Glomerular visceral epithelial cell (primary cell): ENCODE data around the gene SNRPE.
A peak's percentile ranks its signal among the peaks of the same experiment; 100 is the strongest.
"Not testable (repeated sequence)": the region's sequence is repeated elsewhere in the genome, so short reads cannot be mapped to it uniquely, and the experiment has no call there.

Source experiments
- DNase-seq: peaks from one replicate; pipeline ENCODE4 v3.0.0-alpha.2; 2016; ENCODE audit errors: extremely low spot score

Gene SNRPE

DNA sequence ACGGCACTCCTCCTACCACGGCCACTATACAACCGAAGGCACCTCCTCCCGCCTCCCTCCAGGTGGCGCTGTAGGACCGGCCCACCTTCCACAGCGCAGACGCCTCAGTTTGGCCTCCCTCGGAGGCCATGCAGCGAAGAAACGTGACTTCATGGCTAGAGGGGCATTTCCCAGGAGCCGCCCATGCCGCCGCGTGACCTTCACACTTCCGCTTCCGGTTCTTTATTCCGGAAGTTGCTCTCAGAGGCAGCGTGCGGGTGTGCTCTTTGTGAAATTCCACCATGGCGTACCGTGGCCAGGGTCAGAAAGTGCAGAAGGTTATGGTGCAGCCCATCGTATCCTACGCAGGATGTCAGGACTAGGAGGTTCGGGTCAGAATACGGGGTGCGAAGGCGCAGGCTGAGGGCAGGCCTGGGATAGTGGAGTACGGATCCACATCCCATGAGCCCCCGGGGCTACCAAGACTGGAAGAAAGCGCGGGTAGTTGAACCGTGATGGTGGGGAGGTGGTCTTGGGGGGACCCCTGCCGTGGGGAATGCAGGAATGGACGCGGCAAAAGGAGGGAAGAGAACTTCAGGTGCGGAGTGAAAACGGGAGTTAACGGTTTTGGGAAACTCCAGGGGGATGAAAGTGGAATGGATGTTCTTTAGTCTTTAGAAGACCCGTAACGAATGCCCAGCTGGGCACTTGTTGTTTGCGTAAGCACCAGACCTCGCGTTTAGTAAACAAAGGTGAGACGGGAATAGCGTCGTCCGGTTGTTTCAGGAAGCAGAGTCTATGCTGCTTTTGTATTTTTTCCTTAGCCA lies at the start of gene SNRPE:
Gene SNRPE, plus strand, starts transcription at position 221 of the 806 bp plus-strand sequence. Its CDS starts 61 bp downstream, at position 282.
- peak; percentile 99 for DNase-seq

DNA sequence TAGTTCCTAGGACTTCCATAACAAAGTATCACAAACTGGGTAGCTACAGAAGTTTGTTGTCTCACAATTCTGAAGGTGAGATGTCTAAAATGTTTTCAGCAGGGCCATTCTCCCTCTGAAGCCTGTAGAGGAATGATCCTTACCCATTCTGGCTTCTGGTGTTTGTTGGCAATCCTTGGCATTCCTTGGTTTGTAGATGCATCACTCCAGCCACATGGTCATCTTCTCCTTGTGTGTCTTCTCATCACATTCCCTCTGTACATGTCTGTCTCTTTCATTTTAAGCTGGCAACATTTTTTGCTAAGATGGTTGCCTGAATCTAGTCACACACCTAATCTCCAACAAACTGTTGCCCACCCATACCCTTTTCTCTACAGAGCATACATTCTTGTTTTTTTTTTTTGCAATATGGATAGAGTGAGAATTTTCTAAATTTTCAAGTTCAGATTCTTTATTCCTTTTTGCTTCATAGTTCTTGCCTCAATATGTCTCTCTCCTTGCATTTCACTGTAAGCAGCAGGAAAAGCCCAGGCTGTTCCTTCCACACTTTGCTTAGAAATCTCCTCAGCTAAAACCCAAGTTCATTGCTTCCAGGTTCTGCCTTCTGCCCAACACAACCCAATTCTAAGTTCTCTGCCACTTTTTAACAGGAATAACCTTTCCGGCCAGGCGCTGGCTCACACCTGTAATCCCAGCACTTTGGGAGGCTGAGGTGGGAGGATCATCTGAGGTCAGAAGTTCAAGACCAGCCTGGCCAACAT lies 47.6 kb upstream of the SNRPE start:
- no peak for DNase-seq

DNA sequence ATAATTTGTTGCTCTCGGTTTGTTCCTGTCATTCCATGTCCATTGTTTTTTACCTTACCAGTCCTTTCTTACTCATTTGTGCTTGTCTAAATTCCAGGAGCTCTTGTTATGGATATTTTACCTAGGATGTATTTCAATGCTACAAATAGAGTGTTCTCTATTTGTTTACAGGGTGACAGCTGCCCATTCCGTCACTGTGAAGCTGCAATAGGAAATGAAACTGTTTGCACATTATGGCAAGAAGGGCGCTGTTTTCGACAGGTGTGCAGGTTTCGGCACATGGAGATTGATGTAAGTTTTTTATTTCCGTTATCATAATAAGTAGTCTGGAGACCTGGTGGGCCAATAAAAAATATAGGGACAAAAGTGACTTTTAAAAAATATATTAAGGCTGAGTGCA lies 43.0 kb upstream of the SNRPE start:
- DNase-seq, result no peak

DNA sequence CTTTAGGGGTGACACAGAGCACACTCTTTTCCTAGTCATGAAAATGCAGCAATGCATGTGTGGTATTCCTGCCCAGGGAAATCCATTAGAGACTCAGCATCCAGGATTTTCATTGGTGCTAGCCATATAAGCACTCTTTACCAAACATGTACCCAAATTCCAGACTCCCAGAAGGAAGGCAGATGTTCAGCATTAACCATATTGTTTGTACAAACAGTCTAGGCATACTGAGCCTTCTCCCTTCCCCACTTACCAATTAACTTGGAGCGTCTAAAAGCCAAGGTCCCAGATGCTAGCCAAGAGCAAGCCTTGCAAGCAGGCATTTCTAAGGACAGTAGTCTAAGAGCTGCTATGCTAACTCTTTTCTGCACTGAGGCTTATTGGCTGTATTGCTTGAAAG lies 38.1 kb upstream of the SNRPE start:
- DNase-seq, result no peak

DNA sequence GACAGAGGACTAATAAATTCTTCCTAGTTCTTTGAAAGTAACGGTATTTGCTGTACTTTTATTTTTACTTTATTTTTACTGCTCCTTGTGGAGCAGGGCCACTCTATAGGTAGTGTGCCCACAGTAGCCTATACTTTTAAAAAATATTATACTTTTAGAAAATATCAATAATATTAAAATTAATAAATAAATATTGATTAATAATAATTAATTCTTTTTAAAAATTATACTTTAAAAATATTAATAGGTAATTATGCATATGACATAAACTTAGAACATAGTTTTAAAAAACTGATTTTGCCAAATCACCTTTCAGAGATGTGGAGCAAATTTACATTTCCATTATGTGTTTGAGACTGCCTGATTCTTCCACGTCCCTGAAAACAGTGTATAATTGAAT lies 35.2 kb upstream of the SNRPE start:
- no peak for DNase-seq

DNA sequence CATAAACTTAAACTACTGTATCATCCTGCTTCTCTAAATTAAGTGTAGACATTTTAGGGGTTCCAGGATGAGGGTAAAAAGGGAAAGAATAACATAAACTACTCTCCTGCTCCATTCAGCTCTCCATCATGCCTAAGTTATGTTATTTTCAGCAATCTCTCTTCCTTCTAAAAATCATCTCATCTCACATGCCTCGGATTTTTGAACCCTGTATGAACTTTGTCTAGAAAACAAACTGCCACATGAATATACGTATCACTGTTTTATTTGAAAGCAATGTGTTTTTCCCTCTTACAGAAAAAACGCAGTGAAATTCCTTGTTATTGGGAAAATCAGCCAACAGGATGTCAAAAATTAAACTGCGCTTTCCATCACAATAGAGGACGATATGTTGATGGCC lies 33.4 kb upstream of the SNRPE start:
- no peak for DNase-seq

DNA sequence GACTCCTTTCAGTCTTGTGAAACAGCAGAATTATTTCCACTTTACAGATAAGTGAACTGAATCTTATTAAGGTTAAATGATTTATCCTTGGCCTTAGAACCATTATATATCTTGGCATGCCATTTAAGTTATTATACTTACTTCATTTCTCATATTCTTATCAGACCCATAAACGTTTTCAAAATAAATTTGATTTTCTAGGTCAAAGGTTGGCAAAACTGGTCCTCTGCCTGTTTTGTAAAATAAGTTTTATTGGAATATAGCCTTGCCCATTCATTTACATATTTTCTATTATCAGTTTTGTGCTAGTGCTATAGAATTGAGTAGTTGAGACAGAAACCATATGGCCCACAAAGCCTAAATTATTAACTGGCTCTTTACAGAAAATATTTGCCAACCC lies 32.9 kb upstream of the SNRPE start:
- DNase-seq, result no peak

DNA sequence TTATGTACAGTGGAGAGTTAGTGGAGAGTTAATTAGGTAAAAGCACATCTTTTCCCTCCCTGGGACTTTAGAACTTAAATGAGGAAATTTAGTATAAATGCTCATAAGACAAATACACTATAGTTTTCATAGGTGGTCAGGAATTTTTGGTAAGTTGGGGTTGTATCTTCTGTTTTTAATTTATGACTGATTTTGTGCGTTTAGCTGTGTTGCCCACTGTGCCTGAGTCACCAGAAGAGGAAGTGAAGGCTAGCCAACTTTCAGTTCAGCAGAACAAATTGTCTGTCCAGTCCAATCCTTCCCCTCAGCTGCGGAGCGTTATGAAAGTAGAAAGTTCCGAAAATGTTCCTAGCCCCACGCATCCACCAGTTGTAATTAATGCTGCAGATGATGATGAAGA lies 32.2 kb upstream of the SNRPE start:
- not testable (repeated sequence) for DNase-seq

DNA sequence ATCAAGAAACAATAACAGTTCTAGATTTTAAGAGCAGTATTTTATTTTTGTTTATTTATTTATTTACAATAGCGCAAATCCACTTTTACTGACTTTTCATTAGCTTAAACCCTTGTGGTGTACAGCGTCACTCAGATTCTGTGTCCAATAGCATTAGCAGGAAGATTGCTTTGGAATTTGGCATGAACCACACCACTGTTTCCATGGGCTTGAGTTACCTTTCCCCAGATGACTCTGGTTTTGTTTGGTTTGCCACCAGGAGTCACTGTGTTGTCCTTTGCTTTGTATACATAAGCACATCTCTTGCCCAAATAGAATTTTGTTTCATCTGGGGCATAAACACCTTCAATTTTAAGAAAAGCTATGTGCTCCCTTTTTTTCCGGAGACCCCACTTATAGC lies 25.9 kb upstream of the SNRPE start:
- DNase-seq, result no peak

DNA sequence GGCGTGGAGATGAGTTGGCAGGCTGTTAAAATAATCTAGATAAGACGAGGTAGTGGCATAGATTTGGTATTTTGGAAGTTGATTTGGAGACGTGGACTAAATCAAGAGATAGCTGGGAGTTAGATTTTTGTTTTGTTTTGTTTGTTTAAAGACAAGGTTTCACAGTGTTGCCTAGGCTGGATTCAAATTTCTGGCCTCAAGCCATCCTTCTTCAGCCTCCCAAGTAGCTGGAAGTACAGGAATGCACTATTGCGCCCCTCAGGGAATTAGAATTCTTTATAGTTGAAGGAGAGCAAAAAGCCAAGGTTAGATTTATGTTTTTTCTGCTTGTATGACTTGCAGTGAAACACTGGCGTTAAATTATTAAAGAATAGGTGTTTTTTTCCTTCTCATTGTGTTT lies 22.3 kb upstream of the SNRPE start:
- DNase-seq, result no peak

DNA sequence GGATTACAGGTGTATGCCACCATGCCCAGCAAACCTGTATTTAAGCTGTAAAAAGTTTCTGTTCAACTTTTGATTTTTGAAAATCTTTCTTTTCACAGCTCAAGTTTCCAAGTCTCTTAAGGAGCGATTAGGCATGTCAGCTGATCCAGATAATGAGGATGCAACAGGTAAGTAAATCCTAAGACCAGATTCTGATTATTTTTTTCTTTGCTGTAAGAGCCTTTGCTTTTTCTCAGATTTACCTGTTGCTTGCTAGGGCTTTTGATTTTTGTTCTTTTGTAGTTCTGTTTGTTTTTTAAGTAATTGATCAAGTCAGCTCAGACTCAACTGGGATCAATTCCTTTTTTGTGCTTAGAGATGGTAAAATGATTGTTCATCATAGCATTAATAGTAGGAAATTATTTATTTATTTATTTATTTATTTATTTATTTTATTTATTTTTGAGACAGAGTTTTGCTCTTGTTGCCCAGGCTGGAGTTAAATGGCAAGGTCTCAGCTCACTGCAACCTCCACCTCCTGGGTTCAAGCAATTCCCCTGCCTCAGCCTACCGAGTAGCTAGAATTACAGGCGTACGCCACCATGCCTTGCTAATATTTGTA lies 21.1 kb upstream of the SNRPE start:
- no peak for DNase-seq

DNA sequence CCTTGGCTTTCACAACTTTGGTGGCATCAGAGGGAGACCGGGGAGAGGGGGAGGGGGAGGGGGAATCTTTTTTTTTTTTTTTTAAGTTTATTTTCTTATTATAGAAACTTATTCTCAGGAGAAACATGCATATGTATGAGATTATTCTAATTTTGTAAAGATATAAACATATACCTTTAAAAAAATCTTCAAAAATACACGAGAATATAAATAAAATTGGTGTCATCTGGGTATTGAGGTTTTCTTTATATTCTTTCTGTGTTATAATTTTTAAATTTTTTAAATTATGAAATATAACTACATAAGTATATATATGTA lies 18.9 kb upstream of the SNRPE start:
- DNase-seq, result no peak

DNA sequence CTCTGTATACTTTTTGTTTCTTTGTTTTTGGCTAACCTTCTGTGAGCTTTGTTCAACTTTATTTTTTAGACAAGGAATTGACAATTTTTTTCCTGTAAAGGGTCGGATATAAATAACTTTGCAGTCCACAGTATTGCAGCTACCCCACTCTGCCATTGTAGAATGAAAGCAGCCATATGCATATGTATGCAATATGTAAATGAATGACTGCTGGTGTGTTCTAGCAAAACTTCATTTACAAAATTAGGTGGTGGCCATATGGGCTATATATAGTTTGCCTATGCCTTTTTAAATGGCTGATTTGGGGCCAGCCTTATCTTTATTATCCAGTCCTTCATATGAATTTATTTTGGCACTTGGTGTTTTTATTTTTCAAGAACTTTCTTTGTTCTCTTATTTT lies 18.0 kb upstream of the SNRPE start:
- DNase-seq, result no peak

DNA sequence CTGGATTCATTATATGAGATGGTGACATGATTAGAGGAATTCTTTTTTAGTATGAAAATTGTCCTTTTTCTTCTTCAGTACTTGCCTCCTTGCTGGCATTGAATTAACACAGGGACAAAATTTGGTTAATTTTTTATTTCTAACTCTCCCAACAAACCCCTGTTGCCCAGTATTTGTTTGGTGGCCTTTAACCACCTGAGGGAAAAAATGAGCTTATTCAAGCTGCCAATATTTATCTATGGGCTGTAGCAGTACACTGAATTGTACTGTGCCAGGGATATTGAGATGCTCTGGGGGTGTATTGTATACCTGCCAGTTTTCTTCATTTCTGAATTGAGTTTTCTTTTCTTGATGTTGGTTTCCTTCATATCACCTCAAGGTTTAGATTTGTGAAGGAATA lies 8.3 kb upstream of the SNRPE start:
- not testable (repeated sequence) for DNase-seq

DNA sequence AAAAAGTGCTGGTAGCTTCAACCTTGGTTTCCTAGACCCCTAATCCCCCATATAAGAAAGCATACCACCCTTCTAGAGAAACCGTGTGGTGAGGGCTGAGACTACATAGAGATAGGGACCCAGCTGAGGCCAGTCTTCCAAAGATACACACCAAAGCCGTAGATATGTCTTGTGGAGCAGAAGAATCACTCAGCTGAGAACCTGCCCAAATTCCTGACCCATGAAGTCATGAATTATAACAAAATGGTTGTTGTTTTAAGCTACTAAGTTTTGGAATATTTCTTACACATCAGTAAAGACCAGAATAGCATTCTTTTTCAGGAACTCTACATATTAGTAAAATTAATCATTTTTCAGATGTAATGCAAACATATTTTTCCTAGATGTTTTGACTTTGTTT lies 3.3 kb upstream of the SNRPE start:
- DNase-seq, result peak; percentile 83

DNA sequence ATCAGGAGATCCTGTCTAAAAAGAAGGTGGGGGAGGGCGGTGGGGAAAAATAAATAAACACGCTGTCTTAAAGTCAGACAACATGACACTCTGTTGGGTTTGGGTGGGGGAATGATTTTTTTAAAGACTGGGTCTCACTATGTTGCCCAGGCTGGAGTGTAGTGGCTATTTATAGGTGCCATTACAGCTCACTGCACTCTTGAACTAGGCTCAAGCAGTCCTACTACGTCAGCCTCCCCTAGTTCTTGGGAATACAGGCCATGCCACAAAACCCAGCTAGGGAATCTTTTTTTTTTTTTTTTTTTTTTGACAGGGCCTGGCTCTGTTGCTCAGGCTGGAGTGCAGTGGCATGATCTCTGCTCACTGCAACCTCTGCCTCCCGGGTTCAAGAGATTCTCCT lies 2.4 kb upstream of the SNRPE start:
- DNase-seq, result no peak

DNA sequence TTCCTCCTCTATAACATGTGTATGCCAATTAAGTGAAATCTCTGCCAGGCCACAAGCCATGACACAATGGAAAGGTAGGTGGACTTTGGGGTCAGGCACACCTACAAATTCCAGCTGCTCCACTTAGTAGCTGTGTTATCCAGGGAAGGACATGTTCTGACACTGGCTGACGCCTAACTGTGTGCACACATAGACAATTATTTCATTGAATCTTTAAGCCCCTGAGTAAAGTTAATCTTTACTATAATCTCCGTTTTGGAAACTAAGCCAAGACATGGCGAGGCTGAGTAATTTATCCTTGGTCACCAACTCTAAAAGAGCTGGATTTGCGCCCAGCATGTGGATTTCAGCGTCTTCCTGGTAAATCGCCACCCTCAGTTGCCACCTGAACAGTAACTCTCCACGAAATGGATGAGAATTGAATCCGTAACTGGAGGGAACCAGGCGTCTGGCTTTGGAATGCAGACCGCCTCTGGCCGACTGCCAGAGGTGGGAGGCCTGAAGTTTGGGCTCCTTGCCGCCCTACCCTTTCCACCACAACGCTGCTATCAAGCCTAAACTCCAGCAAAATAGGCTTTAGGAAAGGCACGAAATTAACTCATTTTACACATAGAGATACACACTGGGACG lies 888 bp upstream of the SNRPE start:
- peak; percentile 90 for DNase-seq

DNA sequence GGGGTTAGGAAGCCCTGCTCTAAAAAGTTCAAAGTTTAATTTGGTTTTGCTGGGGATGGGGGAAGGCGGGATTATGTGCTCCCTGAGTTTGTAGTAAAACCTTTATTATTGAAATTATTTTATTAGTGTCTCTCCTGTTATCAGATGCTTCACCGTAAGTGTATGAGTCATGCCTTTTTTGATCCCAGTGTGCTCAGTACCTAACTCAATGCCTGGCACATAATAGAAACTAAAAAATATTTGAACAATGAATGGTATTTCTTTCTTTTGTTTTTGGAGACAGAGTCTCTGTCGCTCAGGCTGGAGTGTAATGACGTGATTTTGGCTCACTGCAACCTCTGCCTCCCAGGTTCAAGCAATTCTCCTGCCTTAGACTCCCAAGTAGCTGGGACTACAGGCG lies 6.4 kb downstream of the SNRPE start:
- no peak for DNase-seq

DNA sequence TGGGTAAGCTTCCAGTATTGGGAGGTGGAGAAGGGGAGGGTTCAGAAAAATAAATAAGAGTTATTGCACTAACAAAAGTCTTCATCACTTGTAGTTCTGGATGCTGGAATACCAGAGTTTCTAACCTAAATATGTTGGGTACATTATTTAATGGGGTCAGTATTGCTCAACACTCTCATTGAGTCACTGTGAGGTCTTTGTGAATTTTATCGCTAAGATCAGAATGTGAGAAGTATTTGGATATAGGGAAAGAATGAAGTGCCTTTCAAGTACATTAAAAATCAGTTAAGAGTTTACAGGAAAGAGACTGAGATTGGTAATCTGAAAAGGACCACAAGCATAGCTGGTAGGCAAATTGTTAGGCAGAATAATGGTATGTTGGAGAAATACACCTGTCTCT lies 8.8 kb downstream of the SNRPE start:
- DNase-seq, result no peak

DNA sequence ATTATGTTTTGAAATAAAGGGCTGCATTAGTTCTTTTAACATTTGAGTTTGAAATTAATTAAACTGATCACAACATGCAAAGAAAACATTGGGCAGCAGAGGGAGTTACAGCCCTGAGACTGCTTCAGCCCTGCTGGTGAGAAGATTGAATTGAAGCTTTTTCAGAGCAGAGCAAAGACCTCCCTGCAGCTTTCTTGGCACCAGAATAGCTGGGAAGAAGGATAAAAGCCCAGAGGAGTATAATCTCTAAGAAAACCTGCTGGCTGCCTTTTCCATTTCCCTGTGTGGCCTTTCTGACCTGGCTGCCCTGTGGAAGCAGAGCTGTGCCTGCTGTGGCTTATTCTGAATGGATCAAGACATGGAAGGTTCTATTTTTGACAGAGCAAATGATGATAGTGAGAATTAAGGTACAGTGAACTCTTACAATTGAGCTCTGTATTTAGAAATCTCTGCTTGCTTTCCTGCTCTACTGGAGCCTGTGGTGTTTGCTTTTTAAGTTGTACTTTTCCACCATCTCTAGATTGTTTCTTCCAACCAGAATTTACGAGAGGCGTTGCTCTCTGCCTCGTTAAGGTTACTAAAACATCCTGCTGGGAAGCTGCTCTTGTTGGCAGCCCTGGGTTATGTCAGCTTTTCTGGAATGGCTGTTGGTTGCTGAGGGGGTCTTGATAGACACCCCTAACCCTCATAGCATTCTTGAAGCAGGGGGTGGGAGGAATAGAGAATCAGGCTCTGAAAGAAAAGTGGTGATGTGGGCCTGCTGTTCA lies 9.9 kb downstream of the SNRPE start:
- DNase-seq, result peak; percentile 71

DNA sequence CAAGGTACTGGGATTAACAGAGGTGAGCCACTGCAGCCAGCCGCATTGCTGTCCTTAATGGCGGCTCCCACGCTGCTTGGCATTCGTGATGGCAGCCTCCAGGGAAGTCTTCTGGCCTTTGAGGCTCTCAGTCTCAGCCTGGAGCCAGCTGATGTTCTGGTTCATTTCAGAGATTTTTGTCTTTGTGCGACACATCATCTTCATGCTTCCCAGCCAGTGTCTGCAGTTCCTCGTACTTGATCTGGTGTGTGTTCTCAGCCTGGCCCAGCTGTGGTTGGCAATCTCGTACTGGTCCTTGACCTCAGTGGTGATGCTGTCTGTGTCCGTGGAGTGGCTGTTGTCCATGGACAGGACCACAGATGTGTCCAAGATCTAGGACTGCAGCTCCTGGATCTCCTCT lies 11.7 kb downstream of the SNRPE start:
- DNase-seq, result no peak

DNA sequence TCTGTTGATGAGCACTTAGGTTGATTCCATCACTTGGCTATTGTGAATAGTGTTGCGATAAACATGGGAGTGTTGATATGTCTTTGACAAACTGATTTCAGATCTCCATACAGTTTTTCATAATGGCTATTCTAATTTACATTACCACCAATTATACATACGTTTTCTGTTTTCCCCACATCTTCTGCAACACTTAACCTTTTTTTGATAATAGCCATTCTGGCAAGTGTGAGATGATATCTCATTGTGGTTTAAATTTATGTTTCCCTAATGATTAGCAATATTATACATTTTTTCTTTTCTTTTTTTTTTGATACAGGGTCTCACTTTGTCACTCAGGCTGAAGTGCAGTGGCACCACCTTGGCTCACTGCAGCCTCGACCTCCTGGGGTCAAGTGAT lies 17.0 kb downstream of the SNRPE start:
- no peak for DNase-seq
